Panc1 (cell line): ENCODE results near the gene RPS3. TPM values are rescaled to one million over a fixed set of nuclear protein-coding genes. Genes with fewer than 3 reads are reported as not detected.
A peak's percentile ranks its signal among the peaks of the same experiment; 100 is the strongest.

Source experiments
- ATAC-seq: fragments of 200-7000 bp; cut with Tn5 transposase; 2 replicates; pipeline ENCODE4 v1.9.1; 2020; ENCODE audit warnings: mild to moderate bottlenecking, moderate library complexity
- BruUV-seq: library from RNA; stranded (reverse); fragments of 400-500 nt; replicated peaks from 2 replicates; lab custom pipeline; 2021; lab: Mats Ljungman, UMichigan
- CTCF ChIA-PET: fragments of 300-600 bp; sonication (Branson Sonifier 250); formaldehyde crosslinking; loops from one replicate; lab custom pipeline; 2022; ENCODE audit warnings: antibody characterized with exemption; lab: Charles Lee
- POLR2A ChIA-PET: fragments of 300-600 bp; sonication (Branson Sonifier 250); formaldehyde crosslinking; loops from one replicate; lab custom pipeline; 2022; ENCODE audit warnings: antibody characterized with exemption; lab: Charles Lee
- DNase-seq: peaks from one replicate; pipeline ENCODE4 v3.0.0-alpha.2; 2010; ENCODE audit warnings: low read depth, low spot score
- H3K27ac ChIP-seq: 2 replicates; pipeline ENCODE4 v1.5.1; 2011; ENCODE audit warnings: mild to moderate bottlenecking, low read length, inconsistent platforms
- H3K27me3 ChIP-seq: fragments of 200-500 bp; sonication (Bioruptor generic); 2 replicates; pipeline ENCODE4 v1.6.0; 2014; ENCODE audit warnings: low read length, inconsistent platforms; ENCODE audit not compliant: control insufficient read depth, insufficient read depth
- H3K36me3 ChIP-seq: fragments of 200-500 bp; sonication (Bioruptor generic); 2 replicates; pipeline ENCODE4 v1.5.1; 2014; ENCODE audit warnings: inconsistent platforms, mild to moderate bottlenecking, low read length, moderate library complexity; ENCODE audit not compliant: control insufficient read depth, insufficient read depth
- H3K4me1 ChIP-seq: 2 replicates; pipeline ENCODE4 v1.5.1; 2011; ENCODE audit warnings: inconsistent platforms, mild to moderate bottlenecking, low read length, moderate library complexity; ENCODE audit not compliant: control insufficient read depth, insufficient read depth
- H3K4me3 ChIP-seq, 2 experiments: 2 replicates each; pipeline ENCODE4 v1.5.1; 2011 to 2012; ENCODE audit warnings: low read depth in 2 of 2, low read length in 2 of 2, mild to moderate bottlenecking in 2 of 2, inconsistent platforms in 1 of 2, moderate library complexity in 1 of 2
- H3K9me3 ChIP-seq: fragments of 200-500 bp; sonication (Bioruptor generic); 2 replicates; pipeline ENCODE4 v1.5.1; 2014; ENCODE audit warnings: low read depth, mild to moderate bottlenecking, inconsistent platforms, low read length, moderate library complexity; ENCODE audit not compliant: control insufficient read depth, insufficient read depth
- POLR2AphosphoS5 ChIP-seq: IDR thresholded peaks from 2 replicates; pipeline ENCODE4 v1.6.1; 2012; ENCODE audit warnings: mild to moderate bottlenecking, low read depth, low read length, moderate library complexity
- SIN3A ChIP-seq: IDR thresholded peaks from 2 replicates; pipeline ENCODE4 v1.6.1; 2012; ENCODE audit warnings: low read depth, mild to moderate bottlenecking, low read length, moderate library complexity, borderline replicate concordance; ENCODE audit not compliant: insufficient read depth
- TCF7L2 ChIP-seq: IDR thresholded peaks from 2 replicates; pipeline ENCODE4 v1.6.1; 2011; ENCODE audit warnings: mild to moderate bottlenecking, low read depth, low read length, inconsistent platforms
- in situ Hi-C: cut with HindIII; loops from 2 replicates; pipeline ENCODE4 v1.10.0; 2016; ENCODE audit warnings: low sequenced_read_pairs, low pct_unique_long_range_greater_than_20kb
- intact Hi-C: fragments of 100-400 bp; cut with micrococcal nuclease; formaldehyde crosslinking; loops from one replicate; pipeline ENCODE4 v1.10.0; 2022; ENCODE audit not compliant: unreplicated experiment
- total RNA-seq: library from RNA; stranded (reverse); gene quantifications from one replicate; pipeline ENCODE4 v1.2.1, GENCODE V29; 2021; ENCODE audit not compliant: unreplicated experiment
- TF ChIP-seq, protein P1 (sequence below), 2 experiments: IDR thresholded peaks; 2 replicates each; pipeline ENCODE4 v1.6.1; 2011 to 2012; ENCODE audit warnings: low read depth in 2 of 2, control low read depth in 1 of 2, low read length in 1 of 2, mild to moderate bottlenecking in 1 of 2, moderate library complexity in 1 of 2; ENCODE audit not compliant: insufficient read depth in 1 of 2
- TF ChIP-seq, protein P2 (sequence below): fragments of 450-650 bp; IDR thresholded peaks from 2 replicates; pipeline ENCODE4 v1.5.1; 2017; ENCODE audit warnings: mild to moderate bottlenecking

Gene RPS3
- total RNA-seq, 1 experiment from 2014 or later = 2,945 TPM

DNA sequence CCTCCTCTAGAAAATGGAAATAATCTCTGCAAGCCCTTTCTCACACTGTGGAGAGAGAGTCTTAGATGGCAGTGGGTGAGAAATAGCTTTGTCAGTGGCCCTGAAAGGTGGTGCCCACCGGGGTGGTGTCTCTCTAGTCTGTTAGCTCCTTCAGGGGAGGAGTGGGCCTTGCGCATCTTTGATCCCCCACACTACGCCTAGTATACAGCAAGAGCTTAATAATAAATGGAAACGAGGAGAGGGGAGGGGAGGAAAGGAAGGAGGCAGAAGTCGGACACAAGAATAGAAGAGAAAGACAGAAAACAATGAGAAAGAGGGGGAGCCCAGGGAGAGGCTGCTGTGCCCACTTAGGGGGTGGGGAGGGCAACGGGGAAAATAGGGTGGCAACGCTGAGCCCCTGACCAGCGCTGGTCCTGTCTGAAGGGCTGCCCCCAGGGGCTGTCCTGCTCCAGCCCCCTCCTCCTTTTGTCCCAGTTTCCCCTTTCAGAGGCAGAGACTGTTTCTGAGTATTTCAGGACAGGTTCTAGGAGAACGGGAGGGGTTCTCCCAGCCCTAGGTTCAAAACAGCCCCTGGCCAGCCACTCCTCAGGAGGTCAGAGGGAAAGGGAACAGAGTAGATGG, 49.1 kb upstream of the RPS3 start:
- Histone ChIP-seq H3K9me3 (no peaks in the 10 kb centered on the region), H3K27ac (peak overlapping the region; percentile 96), H3K36me3 (no peaks in the 10 kb centered on the region; the same call in 1 of the 2 replicates), H3K27me3 (no peaks in the 10 kb centered on the region), H3K4me3 (peak overlapping the region; percentile 60 to 85), H3K4me1 (peaks cover 64% of the 10 kb centered on the region)
- in situ Hi-C loops (no loop called here), intact Hi-C loops (no loop called here)
- CTCF ChIA-PET = no interaction called here
- no TSS peak for BruUV-seq
- TF ChIP-seq SIN3A (no peak), POLR2AphosphoS5 (no peak), TCF7L2 (no peak)
- TF ChIP-seq, protein P1, sequence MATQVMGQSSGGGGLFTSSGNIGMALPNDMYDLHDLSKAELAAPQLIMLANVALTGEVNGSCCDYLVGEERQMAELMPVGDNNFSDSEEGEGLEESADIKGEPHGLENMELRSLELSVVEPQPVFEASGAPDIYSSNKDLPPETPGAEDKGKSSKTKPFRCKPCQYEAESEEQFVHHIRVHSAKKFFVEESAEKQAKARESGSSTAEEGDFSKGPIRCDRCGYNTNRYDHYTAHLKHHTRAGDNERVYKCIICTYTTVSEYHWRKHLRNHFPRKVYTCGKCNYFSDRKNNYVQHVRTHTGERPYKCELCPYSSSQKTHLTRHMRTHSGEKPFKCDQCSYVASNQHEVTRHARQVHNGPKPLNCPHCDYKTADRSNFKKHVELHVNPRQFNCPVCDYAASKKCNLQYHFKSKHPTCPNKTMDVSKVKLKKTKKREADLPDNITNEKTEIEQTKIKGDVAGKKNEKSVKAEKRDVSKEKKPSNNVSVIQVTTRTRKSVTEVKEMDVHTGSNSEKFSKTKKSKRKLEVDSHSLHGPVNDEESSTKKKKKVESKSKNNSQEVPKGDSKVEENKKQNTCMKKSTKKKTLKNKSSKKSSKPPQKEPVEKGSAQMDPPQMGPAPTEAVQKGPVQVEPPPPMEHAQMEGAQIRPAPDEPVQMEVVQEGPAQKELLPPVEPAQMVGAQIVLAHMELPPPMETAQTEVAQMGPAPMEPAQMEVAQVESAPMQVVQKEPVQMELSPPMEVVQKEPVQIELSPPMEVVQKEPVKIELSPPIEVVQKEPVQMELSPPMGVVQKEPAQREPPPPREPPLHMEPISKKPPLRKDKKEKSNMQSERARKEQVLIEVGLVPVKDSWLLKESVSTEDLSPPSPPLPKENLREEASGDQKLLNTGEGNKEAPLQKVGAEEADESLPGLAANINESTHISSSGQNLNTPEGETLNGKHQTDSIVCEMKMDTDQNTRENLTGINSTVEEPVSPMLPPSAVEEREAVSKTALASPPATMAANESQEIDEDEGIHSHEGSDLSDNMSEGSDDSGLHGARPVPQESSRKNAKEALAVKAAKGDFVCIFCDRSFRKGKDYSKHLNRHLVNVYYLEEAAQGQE (IDR thresholded peaks at IDR 0.05; ENCODE audit: insufficient read depth in 1 of 2, low read depth in 2 of 2, low read length in 1 of 2) = no peak
- TF ChIP-seq, protein P2, sequence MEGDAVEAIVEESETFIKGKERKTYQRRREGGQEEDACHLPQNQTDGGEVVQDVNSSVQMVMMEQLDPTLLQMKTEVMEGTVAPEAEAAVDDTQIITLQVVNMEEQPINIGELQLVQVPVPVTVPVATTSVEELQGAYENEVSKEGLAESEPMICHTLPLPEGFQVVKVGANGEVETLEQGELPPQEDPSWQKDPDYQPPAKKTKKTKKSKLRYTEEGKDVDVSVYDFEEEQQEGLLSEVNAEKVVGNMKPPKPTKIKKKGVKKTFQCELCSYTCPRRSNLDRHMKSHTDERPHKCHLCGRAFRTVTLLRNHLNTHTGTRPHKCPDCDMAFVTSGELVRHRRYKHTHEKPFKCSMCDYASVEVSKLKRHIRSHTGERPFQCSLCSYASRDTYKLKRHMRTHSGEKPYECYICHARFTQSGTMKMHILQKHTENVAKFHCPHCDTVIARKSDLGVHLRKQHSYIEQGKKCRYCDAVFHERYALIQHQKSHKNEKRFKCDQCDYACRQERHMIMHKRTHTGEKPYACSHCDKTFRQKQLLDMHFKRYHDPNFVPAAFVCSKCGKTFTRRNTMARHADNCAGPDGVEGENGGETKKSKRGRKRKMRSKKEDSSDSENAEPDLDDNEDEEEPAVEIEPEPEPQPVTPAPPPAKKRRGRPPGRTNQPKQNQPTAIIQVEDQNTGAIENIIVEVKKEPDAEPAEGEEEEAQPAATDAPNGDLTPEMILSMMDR = no peak
- POLR2A ChIA-PET = interaction anchor here (0.5 to 0.6 kb wide), 2 partner anchors 9 to 23 kb away, joined by 3 read pairs; no protein-coding TSS in a partner anchor
- ATAC-seq (no peak), DNase-seq (no peak)

DNA sequence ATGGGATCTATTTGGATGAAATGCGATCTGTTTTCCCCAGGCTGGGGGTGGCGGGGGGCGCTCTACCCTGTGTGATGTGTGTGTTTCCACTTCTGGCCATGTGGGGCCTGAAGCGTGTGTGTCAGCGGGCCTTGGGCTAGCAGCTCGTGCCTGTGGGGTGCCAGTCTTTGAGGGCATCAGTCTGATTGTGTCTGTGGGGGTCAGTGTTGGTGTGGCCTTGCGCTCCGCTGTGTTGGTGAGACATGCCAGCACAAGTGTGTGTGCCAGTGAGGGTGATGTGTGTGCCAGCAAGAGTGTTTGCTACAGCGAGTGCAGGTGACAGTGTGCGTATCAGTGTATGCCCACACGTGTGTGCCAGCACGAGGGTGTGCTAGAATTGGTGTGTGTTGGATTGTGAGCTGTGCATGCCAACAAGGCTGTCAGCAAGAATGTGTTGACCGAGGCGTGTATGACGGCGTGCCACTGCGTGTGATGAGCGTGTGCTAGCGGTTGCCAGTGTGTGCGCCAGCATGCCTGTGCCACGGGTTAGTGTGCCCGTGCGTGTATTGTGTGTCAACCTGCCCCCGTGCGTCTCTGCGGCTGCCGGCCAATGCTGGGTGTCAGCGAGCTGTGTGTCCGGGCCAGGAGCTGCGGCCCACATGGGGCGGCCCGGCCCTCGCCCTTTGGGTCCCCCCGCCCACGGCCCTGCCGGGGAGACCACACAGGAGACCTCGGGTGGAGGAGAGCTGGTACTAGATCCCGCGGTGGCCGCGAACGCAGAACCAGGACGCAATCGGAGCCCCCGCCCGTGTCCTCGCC, 48.4 kb upstream of the RPS3 start:
- H3K4me3 ChIP-seq = peak overlapping the region; percentile 60 to 85
- no peak for DNase-seq
- no TSS peak for BruUV-seq
- no peaks in the 10 kb centered on the region for H3K9me3 ChIP-seq
- ATAC-seq = peak; percentile 49
- CTCF ChIA-PET = interaction anchor here (0.5 kb wide), 1 partner anchor 22 kb away, joined by 7 read pairs; no protein-coding TSS in a partner anchor
- no peaks in the 10 kb centered on the region for H3K27me3 ChIP-seq
- H3K4me1 ChIP-seq = peaks cover 57% of the 10 kb centered on the region
- TF ChIP-seq, protein P1 (IDR thresholded peaks at IDR 0.05; ENCODE audit: insufficient read depth in 1 of 2, low read depth in 2 of 2, low read length in 1 of 2) = 0 out of 4 replicates have a peak, but pooled peaks of 1 of the 2 experiments have one; percentile 16
- TF ChIP-seq, protein P2 = no peak; the same call in 1 of the 2 replicates
- TF ChIP-seq POLR2AphosphoS5 = no peak
- peak; percentile 72; the same call in 1 of the 2 replicates for TF ChIP-seq SIN3A
- H3K27ac ChIP-seq = peak overlapping the region; percentile 96
- intact Hi-C loops (no loop called here), in situ Hi-C loops (no loop called here)
- no peaks in the 10 kb centered on the region; the same call in 1 of the 2 replicates for H3K36me3 ChIP-seq
- POLR2A ChIA-PET = no interaction called here
